AG10803 (cell line): Measurements from ENCODE around the gene MKKS.
A peak's percentile ranks its signal among the peaks of the same experiment; 100 is the strongest.

Experiments
- DNase-seq: peaks from one replicate; pipeline ENCODE4 v3.0.0; 2010; ENCODE audit warnings: low read depth
- H3K4me3 ChIP-seq: 2 replicates; pipeline ENCODE4 v1.5.1; 2011; ENCODE audit warnings: mild to moderate bottlenecking, low read length, control low read depth
- CTCF ChIP-seq: conservative IDR thresholded peaks from 2 replicates; pipeline ENCODE4 v1.5.1; 2011; ENCODE audit warnings: mild to moderate bottlenecking, low read length, control low read depth, inconsistent platforms

The MKKS gene

GRCh38 chr20:10359621-10360040 is 74.4 kb downstream of the MKKS start:
- H3K4me3 ChIP-seq = no peak overlapping the region
- DNase-seq = no peak

DNA sequence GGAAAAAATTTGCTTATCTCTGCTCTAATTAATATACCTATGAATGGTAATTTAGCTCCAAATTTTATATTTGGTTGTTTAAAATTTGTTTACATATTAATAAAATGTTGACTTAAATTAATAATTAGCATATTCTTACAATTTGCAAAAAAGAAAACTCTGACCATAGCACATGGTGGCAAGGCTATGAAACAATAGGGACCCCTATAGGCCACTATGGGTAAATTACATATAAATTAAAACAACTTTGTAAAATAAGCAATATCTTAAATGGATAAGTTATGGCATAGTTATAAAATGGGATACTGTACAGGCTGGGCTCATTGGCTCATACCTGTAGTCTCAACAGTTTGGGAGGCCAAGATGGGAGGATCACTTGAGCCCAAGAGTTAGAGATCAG is 76.0 kb downstream of the MKKS start:
- no peak overlapping the region for H3K4me3 ChIP-seq
- peak; percentile 53 for TF ChIP-seq CTCF
- DNase-seq = no peak

More at GRCh38 chr20:10359621-10360040, 74.4 kb downstream of the MKKS start:
- TF ChIP-seq CTCF = no peak

- no peak overlapping the region for H3K4me3 ChIP-seq
- no peak for DNase-seq
- TF ChIP-seq CTCF = no peak
Measured at GRCh38 chr20:10357061-10357708, 76.8 kb downstream of the MKKS start.

DNA sequence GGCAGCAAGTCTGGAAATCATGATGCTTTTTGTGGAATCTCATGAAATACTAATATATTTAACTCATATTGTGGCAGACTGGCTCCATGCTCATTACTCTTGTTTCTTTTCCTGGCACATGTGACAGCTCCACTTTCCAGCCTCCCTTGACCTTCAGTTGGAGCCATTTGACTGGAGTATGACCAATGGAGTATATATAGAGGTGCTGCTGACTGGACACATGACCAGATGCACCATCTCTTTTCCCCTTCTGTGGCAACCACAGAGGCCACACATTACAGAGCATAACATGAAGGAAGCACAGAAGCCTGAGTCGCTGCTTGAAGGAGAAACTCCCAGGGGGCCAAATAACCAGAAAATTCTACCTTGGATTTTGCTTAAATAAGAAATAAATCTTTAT is 77.4 kb downstream of the MKKS start:
- no peak for TF ChIP-seq CTCF
- H3K4me3 ChIP-seq = no peak overlapping the region
- no peak for DNase-seq

DNA sequence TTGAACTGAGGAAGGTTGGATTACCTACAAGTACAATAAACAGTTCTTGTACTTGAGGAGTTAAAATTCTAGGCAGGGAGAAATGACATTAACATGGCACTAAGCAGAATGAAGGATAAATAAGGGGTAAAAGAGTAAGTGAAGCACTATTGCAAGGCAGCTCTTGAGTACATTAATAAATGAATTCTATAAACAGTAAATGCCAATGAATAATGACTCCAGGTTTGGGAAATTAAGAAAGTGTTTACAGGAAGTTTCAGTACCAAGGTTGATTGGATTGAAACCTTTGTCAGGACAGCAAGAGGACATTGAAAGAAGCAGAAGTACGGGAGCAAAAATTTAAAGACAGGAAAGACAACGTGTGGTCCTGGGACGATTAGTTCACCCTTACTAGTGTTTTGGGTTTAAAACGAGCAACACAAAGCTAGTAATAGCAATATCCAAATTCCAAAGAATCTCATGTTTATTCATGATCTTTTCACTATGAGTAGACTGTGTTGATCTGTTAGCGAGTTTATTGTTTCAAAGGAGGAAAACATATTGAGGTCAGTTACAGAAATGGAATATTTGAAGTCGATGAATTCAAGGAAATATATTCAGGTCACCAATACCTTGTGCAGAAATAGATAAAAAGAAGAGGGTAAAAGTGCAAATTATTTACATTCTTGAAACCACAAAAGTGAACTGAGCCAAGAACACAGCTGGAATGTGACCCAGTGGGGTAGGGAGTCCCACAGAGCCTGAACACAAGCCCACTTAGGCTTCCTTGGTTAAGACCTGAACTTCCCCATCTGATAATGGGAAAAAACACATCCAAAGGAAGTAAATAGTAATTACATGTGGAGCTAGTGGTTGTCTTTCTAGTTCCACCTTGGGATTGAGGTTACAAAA is 80.8 kb downstream of the MKKS start:
- DNase-seq = no peak
- no peak for TF ChIP-seq CTCF
- no peak overlapping the region for H3K4me3 ChIP-seq
